T-helper 2 cell treated with Interferon-gamma antibody and Interleukin-4, amounts not matched to agents 100 ng/mL and 5 ng/mL, for 36 hours (primary cell): ENCODE measurements around the gene NAV2. TPM values are rescaled to one million over a fixed set of nuclear protein-coding genes. Genes with fewer than 3 reads are reported as not detected.
"Not testable (repeated sequence)": the region's sequence is repeated elsewhere in the genome, so short reads cannot be mapped to it uniquely, and the experiment has no call there.

ENCODE experiments used
- intact Hi-C: fragments of 100-400 bp; cut with micrococcal nuclease; formaldehyde crosslinking; loops from one replicate; pipeline ENCODE4 v1.15.1; 2023
- total RNA-seq: library from RNA; stranded (reverse); gene quantifications from 2 replicates; pipeline ENCODE4 v1.2.3, GENCODE V29; 2022

Gene NAV2
- total RNA-seq, 1 donor from 2014 or later: 0.45 TPM

DNA sequence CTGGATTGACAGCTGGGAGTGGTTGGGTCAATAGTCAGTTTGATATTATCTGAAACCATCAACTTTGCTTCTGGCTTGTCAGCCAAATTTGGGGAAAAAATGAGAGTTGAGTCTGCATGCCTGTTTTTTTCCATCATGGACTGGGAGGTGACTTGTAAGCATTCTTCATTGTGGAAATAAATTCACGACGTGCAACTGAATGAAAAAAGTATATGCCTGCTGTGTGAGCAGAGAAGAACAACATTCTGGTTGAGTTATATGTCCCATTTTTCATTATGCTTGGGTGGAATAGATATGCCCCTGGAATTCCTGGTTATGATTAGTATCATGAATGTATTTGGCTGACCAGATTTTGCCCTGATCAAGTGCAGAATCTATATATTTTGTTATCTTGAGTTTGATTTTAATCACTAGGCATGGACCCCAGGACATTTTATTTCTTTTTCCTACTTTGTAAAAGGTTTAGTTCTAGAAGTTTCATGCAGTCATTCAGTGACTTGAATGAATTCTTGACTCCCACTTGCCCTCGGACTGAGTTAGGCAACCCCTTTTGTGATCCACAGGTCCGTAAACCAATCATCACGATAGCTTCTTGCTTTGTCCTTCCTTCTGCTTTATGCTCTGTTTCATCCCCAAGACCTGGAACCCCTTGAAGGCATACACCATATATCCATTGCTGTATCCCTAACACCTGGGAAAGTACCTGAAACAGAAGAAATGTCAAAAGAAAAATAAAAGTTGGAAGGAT, 205.8 kb downstream of the NAV2 start:
- intact Hi-C loops: no loop called here

DNA sequence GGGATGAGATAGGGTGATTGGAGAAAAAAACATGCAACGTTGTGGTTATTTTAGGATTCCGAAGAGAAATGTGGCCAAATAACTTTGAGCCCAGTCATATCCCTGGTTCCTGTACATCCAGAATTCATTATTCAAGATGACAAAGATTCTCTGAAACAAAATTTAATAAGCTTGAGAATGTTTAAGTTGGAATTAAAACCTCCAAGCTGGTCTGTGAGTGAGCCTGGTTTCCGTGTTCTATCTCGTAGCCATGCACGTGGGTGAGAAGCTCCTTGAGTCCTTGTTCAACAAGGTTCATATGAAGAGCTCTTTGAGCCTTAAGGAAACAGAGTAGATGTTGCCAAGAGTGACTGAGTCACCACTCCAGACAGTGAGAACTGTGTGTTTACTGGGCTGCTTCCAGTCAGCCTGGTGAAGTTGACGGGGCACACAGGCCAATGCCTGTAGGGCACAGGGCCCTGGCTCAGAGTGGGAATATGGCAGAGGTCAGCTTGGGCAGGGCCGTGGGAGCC, 206.5 kb downstream of the NAV2 start:
- intact Hi-C loops: no loop called here

DNA sequence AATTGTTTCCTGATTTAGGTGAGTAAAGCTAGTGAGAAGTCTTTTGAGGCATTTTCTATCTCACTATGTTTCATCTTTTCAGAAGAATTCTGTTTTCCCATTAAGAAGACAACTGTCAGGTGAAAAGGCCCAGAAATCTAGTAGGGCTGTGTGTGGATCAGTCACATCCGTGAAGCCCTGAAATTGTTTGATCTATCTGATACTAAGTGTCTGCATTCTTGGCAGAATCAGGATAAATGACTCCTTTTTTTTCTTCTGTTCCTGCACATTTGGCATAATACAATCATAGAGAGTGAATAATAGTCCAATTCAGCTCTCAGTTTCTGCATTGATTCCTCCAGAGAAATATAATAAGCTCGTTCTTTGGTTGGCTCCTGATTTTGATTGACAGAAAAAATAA, 208.3 kb downstream of the NAV2 start:
- intact Hi-C loops: no loop called here

- intact Hi-C loops: no loop called here
Measured at GRCh38 chr11:19921976-19922688, 209.5 kb downstream of the NAV2 start.

GRCh38 chr11:19922689-19923035, 210.0 kb downstream of the NAV2 start:
- intact Hi-C loops: no loop called here

DNA sequence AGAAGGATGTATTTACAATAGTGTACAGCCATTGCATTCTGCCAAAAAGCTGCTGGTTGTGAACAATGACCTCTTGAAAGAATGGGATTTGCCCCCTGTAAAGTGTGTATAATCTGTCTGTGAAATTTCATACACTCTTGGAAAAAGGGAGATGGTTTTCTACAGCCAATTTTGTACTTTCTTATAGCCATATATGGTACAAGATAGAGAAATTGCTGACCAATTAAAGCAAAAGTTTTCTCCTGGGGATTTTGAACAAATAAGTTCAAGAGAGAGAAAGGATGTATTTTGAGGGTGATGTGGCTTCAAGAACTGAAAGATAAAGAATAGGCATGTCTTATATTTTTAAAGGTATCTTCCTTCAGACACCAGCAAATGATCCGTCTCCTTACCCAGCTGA, 211.0 kb downstream of the NAV2 start:
- intact Hi-C loops: no loop called here

GRCh38 chr11:19924311-19924710, 211.7 kb downstream of the NAV2 start:
- intact Hi-C loops: no loop called here

DNA sequence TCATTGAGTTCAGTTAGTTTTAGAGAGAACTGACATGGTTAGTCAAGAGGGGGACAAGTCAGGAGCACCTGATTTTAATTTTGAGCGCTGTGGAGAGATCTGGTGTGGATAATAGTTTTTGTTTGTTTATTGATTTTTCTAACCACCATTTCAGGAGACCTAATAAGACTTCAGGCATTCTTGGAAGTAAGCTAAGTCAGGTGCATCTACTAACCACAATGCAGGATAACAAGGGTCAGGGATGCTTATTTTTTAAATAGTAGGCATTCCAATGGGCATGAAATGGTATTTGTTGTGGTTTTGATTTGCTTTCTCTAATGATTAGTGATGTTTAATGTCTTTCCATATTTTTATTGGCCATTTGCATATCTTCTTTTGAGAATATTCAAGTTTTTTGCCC, 212.1 kb downstream of the NAV2 start:
- intact Hi-C loops: no loop called here

DNA sequence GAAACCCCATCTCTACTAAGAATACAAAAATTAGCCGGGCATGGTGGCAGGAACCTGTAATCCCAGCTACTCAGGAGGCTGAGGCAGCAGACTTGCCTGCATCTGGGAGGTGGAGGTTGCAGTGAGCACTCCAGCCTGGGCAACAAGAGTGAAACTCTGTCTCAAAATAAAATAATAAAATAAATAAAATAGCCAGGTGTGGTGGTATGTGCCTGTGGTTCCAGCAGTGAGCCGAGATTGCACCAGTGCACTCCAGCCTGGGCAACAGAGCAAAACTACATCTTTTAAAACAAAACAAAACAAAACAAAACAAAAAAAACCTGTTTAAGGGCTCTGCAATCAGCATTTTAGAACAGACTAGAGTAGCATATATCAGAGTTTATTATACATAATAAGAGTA, 214.8 kb downstream of the NAV2 start:
- intact Hi-C loops: not testable (repeated sequence)

- intact Hi-C loops: no loop called here
Measured at GRCh38 chr11:19929147-19929546, 216.5 kb downstream of the NAV2 start.

GRCh38 chr11:19929655-19930054, 217.0 kb downstream of the NAV2 start:
- intact Hi-C loops: no loop called here

- intact Hi-C loops: no loop called here
Measured at GRCh38 chr11:19931141-19931770, 218.6 kb downstream of the NAV2 start.

- intact Hi-C loops: no loop called here
Measured at GRCh38 chr11:19931771-19932369, 219.2 kb downstream of the NAV2 start.

- intact Hi-C loops: no loop called here
Measured at GRCh38 chr11:19933132-19933735, 220.6 kb downstream of the NAV2 start.

- intact Hi-C loops: no loop called here
Measured at GRCh38 chr11:19933801-19934488, 221.3 kb downstream of the NAV2 start.

- intact Hi-C loops: no loop called here
Measured at GRCh38 chr11:19934828-19935259, 222.2 kb downstream of the NAV2 start.

DNA sequence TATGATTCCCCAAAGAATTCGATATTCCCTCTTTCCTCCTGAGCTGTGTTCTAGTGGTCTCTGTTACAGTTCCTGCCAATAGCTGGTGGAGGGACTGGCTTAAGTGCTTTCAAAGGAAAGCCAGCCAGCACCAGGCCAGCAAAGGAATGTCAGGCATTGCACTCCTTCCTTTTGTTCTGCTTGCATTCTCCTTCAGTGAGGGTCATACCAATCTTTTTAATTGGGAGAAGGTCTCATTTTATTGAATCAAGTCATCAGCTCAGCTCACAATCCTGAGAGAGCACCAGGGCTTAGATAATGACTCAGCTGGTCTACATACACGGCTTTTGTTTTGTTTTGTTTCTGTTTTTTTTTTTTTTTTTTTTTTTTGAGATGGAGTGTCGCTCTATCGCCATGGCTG, 222.9 kb downstream of the NAV2 start:
- intact Hi-C loops: no loop called here

DNA sequence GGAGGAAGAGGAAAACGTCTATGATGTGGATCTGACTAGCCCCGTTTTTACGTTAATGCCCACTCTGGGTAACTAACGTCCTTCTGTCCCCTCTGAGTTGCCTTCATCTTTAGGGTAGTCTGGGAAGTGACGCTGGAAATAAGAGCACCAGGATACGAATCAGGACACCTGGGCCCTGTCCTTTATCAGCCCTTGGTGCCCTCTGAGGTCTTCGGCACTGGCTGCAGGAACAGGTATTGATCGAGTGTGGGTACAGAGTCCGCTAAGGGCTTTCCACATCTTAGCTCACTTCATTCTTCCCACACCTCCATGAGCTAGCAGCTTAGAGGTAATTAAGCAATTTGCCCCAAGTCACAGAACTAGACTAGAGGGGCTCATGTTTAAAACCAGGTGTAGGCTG, 223.8 kb downstream of the NAV2 start:
- intact Hi-C loops: no loop called here

DNA sequence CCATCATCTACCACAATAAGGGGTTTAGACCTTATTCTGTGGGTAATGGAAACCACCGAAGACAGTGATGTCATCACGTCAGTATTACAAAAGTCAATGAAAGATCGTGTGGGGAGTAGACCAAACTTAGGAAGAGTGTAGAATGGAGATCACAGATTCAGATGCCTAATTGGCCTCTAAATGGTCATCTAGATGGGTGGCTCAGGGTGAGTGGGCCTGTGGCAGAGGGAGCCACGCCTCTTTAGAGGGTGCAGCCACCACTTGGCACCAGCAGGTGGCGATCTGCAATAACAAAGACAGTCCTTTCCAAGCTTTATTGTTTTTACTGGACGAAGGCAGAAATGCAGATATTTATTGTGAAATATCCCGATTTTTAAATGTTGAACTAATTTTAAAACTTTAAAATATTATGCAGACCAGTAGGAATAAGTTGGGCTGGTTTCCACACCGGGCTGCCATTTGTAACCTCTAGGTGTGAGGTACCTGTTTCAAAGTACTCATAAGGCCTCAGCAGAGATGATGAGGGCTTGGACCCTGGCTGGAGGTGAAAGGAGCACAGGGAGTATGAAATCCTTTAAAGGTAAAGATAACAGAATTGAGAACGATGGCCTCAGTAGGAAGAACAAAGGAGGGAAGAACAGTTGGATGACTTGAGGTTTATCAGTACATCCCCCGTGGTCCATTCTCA, 225.7 kb downstream of the NAV2 start:
- intact Hi-C loops: no loop called here

GRCh38 chr11:19938866-19939265, 226.2 kb downstream of the NAV2 start:
- intact Hi-C loops: no loop called here
